Mucosa of rectum (tissue), 2 donors: Measurements from ENCODE around the gene SNRNP70.
"Not testable (repeated sequence)": the region's sequence is repeated elsewhere in the genome, so short reads cannot be mapped to it uniquely, and the experiment has no call there.

ENCODE experiments used
- H3K27ac ChIP-seq, 2 donors: one replicate each; pipeline ENCODE4 v1.7.0; 2013; ENCODE audit warnings: inconsistent platforms in 2 of 2, low read depth in 2 of 2, low read length in 2 of 2
- H3K27me3 ChIP-seq, 2 donors: one replicate each; pipeline ENCODE4 v1.7.0; 2013; ENCODE audit warnings: low read length in 2 of 2; ENCODE audit not compliant: control insufficient read depth in 2 of 2, insufficient read depth in 2 of 2
- H3K36me3 ChIP-seq, 2 donors: one replicate each; pipeline ENCODE4 v1.7.0; 2013; ENCODE audit warnings: low read length in 2 of 2; ENCODE audit not compliant: control insufficient read depth in 2 of 2, insufficient read depth in 2 of 2
- H3K4me1 ChIP-seq, 2 donors: one replicate each; pipeline ENCODE4 v1.7.0; 2013; ENCODE audit warnings: low read length in 2 of 2, mild to moderate bottlenecking in 1 of 2; ENCODE audit not compliant: control insufficient read depth in 2 of 2, insufficient read depth in 2 of 2
- H3K4me3 ChIP-seq, 2 donors: one replicate each; pipeline ENCODE4 v1.7.0; 2013; ENCODE audit warnings: low read length in 2 of 2
- H3K9ac ChIP-seq, 2 donors: one replicate each; pipeline ENCODE4 v1.7.0; 2013; ENCODE audit warnings: low read length in 2 of 2, low read depth in 1 of 2, mild to moderate bottlenecking in 1 of 2
- H3K9me3 ChIP-seq, 2 donors: one replicate each; pipeline ENCODE4 v1.7.0; 2013; ENCODE audit warnings: low read length in 2 of 2; ENCODE audit not compliant: control insufficient read depth in 2 of 2
- donor health status: healthy.
- donor health status: Normal muscosa, but diverticular disease.

Gene SNRNP70

GRCh38 chr19:49146408-49146770, 61.1 kb downstream of the SNRNP70 start:
- not testable (repeated sequence) for H3K27me3 ChIP-seq, H3K9me3 ChIP-seq, H3K36me3 ChIP-seq, H3K9ac ChIP-seq, H3K27ac ChIP-seq
- peak overlapping the region in 1 of 2 donors; percentile 20 for H3K4me3 ChIP-seq
- peaks cover 37 to 46% of the 10 kb centered on the region in 2 donors for H3K4me1 ChIP-seq

GRCh38 chr19:49148044-49148682, 62.9 kb downstream of the SNRNP70 start:
- no peaks in the 10 kb centered on the region for H3K36me3 ChIP-seq
- H3K9ac ChIP-seq, result peak overlapping the region; percentile 50 to 72
- peaks cover 38 to 45% of the 10 kb centered on the region in 2 donors for H3K4me1 ChIP-seq
- H3K27ac ChIP-seq, result peak overlapping the region; percentile 66 to 97
- H3K4me3 ChIP-seq, result peak overlapping the region; percentile 88 to 93
- no peaks in the 10 kb centered on the region for H3K9me3 ChIP-seq
- no peaks in the 10 kb centered on the region for H3K27me3 ChIP-seq

- peak overlapping the region; percentile 82 to 94 for H3K9ac ChIP-seq
- H3K4me3 ChIP-seq, result peak overlapping the region; percentile 88 to 93
- H3K4me1 ChIP-seq, result peaks cover 38 to 45% of the 10 kb centered on the region in 2 donors
- no peaks in the 10 kb centered on the region for H3K36me3 ChIP-seq
- peak overlapping the region; percentile 93 to 97 for H3K27ac ChIP-seq
- H3K27me3 ChIP-seq, result no peaks in the 10 kb centered on the region
- H3K9me3 ChIP-seq, result no peaks in the 10 kb centered on the region
Observed at GRCh38 chr19:49148784-49149651, 63.8 kb downstream of the SNRNP70 start.

DNA sequence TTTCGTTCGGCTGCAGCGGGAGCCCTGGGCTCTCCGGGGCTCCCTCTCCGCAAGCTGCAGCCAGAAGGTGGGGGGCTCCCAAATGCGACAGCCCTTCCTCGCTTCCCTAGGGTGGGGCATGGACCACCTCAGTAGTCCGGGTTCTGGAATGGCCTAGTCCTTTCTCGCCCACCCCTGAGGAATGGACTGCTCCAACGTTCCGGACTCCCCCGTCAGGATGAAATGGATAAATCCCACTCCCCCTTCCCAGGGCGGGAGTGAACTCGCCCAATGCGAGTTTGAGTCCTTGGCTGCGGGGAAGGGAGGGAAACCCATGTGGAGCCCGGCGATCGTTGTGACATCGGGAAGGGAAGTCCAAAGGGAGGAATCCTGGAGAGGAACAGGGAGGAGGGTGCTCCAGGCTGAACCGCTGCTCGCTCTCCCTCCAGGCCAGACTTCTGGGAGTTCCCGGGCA, 64.4 kb downstream of the SNRNP70 start:
- Histone ChIP-seq H3K4me3 (peak overlapping the region; percentile 88 to 93), H3K27me3 (no peaks in the 10 kb centered on the region), H3K27ac (peak overlapping the region; percentile 93 to 97), H3K9ac (peak overlapping the region; percentile 82 to 94), H3K36me3 (no peaks in the 10 kb centered on the region), H3K9me3 (no peaks in the 10 kb centered on the region), H3K4me1 (peaks cover 38 to 45% of the 10 kb centered on the region in 2 donors)

- Histone ChIP-seq H3K27me3 (no peaks in the 10 kb centered on the region), H3K9me3 (no peaks in the 10 kb centered on the region), H3K27ac (peak overlapping the region; percentile 93 to 97), H3K4me3 (peak overlapping the region; percentile 88 to 93), H3K4me1 (peaks cover 38 to 44% of the 10 kb centered on the region in 2 donors), H3K36me3 (no peaks in the 10 kb centered on the region), H3K9ac (peak overlapping the region; percentile 82 to 94)
Observed at GRCh38 chr19:49150106-49150943, 65.1 kb downstream of the SNRNP70 start.

- Histone ChIP-seq H3K27me3 (no peaks in the 10 kb centered on the region), H3K9me3 (no peaks in the 10 kb centered on the region), H3K4me1 (peaks cover 33 to 38% of the 10 kb centered on the region in 2 donors), H3K9ac (peak overlapping the region; percentile 82 to 94), H3K4me3 (peak overlapping the region; percentile 88 to 93), H3K36me3 (no peaks in the 10 kb centered on the region), H3K27ac (peak overlapping the region; percentile 93 to 97)
Observed at GRCh38 chr19:49150944-49151243, 65.6 kb downstream of the SNRNP70 start.

- peak overlapping the region; percentile 88 to 93 for H3K4me3 ChIP-seq
- H3K36me3 ChIP-seq, result no peaks in the 10 kb centered on the region
- no peaks in the 10 kb centered on the region for H3K27me3 ChIP-seq
- H3K9ac ChIP-seq, result peak overlapping the region; percentile 75 to 82
- H3K27ac ChIP-seq, result peak overlapping the region; percentile 93 to 97
- H3K4me1 ChIP-seq, result peaks cover 27 to 33% of the 10 kb centered on the region in 2 donors
- no peaks in the 10 kb centered on the region for H3K9me3 ChIP-seq
Observed at GRCh38 chr19:49151267-49152118, 66.2 kb downstream of the SNRNP70 start.

GRCh38 chr19:49152119-49152550, 66.9 kb downstream of the SNRNP70 start:
- no peaks in the 10 kb centered on the region for H3K27me3 ChIP-seq
- no peak overlapping the region for H3K4me3 ChIP-seq
- H3K9ac ChIP-seq, result no peak overlapping the region
- H3K9me3 ChIP-seq, result no peaks in the 10 kb centered on the region
- peaks cover 27 to 35% of the 10 kb centered on the region in 2 donors for H3K4me1 ChIP-seq
- H3K36me3 ChIP-seq, result no peaks in the 10 kb centered on the region
- peak overlapping the region; percentile 41 to 97 for H3K27ac ChIP-seq

DNA sequence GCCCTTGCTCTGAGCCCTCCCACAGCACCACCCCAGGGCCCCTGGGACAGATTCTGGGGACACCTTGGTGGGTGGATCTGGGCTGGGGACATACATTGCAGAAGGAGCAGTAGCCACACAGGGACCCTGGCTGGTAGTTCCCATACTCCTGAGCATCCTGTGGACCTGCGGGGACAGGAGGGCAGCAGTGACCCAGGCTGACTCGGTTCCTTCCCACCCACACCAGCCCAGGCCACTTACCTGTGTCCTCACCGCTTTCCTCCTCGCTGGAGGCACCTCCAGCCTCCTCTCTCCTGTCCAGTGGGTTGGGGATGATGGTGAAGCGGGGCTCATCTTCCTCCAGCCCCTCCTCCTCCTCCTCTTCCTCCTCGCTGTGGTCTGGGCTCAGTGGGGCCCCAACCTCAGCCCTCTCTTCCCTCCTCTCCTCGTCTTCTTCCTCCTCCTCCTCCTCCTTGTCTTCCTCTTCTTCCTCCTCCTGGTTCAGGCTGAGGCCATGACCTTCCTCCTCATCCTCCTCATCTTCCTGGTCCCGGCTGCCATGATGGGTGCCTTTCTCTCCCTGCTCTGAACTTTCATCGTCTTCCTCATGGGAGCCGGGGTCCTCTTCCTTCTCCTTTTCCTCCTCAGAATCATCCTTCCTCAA, 68.0 kb downstream of the SNRNP70 start:
- Histone ChIP-seq H3K36me3 (no peaks in the 10 kb centered on the region), H3K9ac (no peak overlapping the region), H3K27me3 (peaks cover 0 to 3% of the 10 kb centered on the region in 2 donors), H3K4me3 (no peak overlapping the region), H3K9me3 (no peaks in the 10 kb centered on the region), H3K4me1 (peaks cover 24 to 37% of the 10 kb centered on the region in 2 donors), H3K27ac (no peak overlapping the region)
